Measurements from ENCODE around the gene VSIG8. TPM values are rescaled to one million over a fixed set of nuclear protein-coding genes. Genes with fewer than 3 reads are reported as not detected.
A peak's percentile ranks its signal among the peaks of the same experiment; 100 is the strongest.

Gene VSIG8
- total and polyA plus RNA-seq, 9 of the 15 experiments (the other 6 are each of a cell fraction or from before 2014, with no cell fraction given): not detected

DNA sequence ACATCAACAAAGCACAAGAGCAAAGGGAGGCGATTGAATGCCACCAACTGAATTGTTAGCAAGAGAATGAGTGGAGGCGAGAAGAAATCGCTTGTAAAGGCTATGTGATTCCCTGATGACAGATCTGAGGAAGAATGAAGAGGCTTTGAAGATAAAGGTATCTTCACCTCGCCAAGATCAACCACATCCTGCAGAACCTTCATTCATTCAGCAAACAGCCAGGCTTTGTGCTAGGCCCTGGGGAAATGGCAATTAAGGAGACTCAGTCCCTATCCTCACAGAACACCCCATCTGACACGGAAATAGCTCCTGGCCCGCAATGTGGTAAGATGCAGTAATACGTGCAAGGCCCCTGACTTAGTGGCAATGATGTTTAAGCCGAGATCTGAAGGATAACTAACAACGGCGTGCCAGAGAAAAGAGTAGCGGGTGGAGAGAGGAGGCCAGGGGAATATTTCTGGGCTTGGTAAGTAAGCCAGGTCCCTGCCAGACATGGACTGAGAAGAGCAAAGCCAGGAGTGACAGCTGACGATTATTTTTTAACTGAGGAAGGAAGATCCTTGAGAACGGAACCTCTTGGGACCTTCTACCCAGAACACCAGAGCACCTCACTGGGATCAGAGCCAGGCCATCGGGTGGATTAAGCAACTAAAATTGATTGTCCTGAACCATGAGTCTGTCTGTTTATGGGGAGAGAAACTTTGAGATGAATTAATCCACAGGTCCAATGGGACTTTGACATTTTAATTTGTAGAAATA lies 4.6 kb upstream of the VSIG8 start:
- Histone ChIP-seq H4K20me1 (replicated peaks; ENCODE audit: control insufficient read depth, insufficient read depth, low read length) (no peaks in the 10 kb centered on the region), H3K79me2 (ENCODE audit: control insufficient read depth, insufficient read depth, low read length) (no peaks in the 10 kb centered on the region), H3K9me1 (ENCODE audit: control insufficient read depth, insufficient read depth, low read length) (no peaks in the 10 kb centered on the region), H2AFZ (ENCODE audit: low read depth, low read length) (no peak overlapping the region), H3K9me3 (replicated peaks; ENCODE audit: control insufficient read depth, insufficient read depth, low read depth, low read length) (no peaks in the 10 kb centered on the region), H3K9ac (ENCODE audit: insufficient read depth in 1 of 2, low read depth in 2 of 2, low read length in 2 of 2) (no peak overlapping the region), H3K4me3 (no peak overlapping the region), H3K4me2 (ENCODE audit: insufficient read depth, low read length) (no peak overlapping the region), H3K4me1 (replicated peaks in 1 of 2; ENCODE audit: control insufficient read depth in 2 of 2, insufficient read depth in 2 of 2, low read length in 2 of 2) (peaks cover 13 to 15% of the 10 kb centered on the region in 2 experiments), H3K27me3 (ENCODE audit: control insufficient read depth in 2 of 2, insufficient read depth in 2 of 2, low read length in 2 of 2) (peaks cover 2 to 22% of the 10 kb centered on the region in 2 experiments; a peak in 3 of 5 replicates), H3K36me3 (ENCODE audit: control insufficient read depth, insufficient read depth, low read length) (no peaks in the 10 kb centered on the region), H3K27ac (ENCODE audit: extremely low read depth, low read depth, low read length) (no peak overlapping the region)
- ChIA-PET CTCF (ENCODE audit: low intra/inter-chr PET ratio) (no interaction called here), POLR2A (interaction anchor here (0.6 to 1.1 kb wide), 2 partner anchors 52 to 243 kb away, joined by 3 read pairs; no protein-coding TSS in a partner anchor)
- in situ Hi-C loops (cut with MboI) (no loop called here), intact Hi-C loops (cut with micrococcal nuclease) (no loop called here)
- no TSS peak for BruUV-seq (replicated peaks)
- DNase-seq (ENCODE audit: extremely low read depth in 1 of 4, low spot score in 3 of 4) (no peak), ATAC-seq (no peak), FAIRE-seq (no peak)
- TF ChIP-seq, protein P1, sequence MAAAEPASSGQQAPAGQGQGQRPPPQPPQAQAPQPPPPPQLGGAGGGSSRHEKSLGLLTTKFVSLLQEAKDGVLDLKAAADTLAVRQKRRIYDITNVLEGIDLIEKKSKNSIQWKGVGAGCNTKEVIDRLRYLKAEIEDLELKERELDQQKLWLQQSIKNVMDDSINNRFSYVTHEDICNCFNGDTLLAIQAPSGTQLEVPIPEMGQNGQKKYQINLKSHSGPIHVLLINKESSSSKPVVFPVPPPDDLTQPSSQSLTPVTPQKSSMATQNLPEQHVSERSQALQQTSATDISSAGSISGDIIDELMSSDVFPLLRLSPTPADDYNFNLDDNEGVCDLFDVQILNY (CRISPR knock-in tag; IDR thresholded peaks at IDR 0.05): no peak
- peak; percentile 60; the same call in 1 of the 2 replicates for TF ChIP-seq ZNF3 (CRISPR knock-in tag; IDR thresholded peaks at IDR 0.05)
- WGBS (ENCODE audit: insufficient coverage, low coverage, missing lambda C conversion rate): 31% methylated on average over 14 of the region's 14 CpGs

DNA sequence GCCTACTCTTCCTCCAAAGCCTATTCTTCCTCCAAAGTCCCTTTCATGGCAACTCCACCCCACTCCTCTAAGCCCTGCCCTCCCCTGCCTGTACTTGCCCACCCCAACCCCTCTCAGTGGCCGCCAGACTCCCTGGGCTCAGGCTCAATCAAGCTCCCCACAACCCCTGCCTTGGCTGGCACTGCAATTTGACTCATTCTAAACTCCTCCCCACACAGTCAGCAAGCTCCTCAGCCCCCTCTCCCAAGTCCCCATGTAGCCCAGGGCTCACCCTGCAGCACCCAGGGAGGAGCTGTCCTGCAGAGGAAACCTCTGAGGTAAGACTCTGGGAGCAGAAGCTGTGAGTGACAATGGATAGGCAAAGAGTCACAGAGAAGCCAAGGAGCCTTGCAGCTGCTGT lies 3.6 kb upstream of the VSIG8 start:
- DNase-seq (ENCODE audit: extremely low read depth in 1 of 4, low spot score in 3 of 4) (no peak), FAIRE-seq (no peak), ATAC-seq (no peak)
- no TSS peak for BruUV-seq (replicated peaks)
- Histone ChIP-seq H3K9me1 (ENCODE audit: control insufficient read depth, insufficient read depth, low read length) (no peaks in the 10 kb centered on the region), H3K36me3 (ENCODE audit: control insufficient read depth, insufficient read depth, low read length) (no peaks in the 10 kb centered on the region), H3K27ac (ENCODE audit: extremely low read depth, low read depth, low read length) (no peak overlapping the region), H3K9ac (ENCODE audit: insufficient read depth in 1 of 2, low read depth in 2 of 2, low read length in 2 of 2) (no peak overlapping the region), H3K4me2 (ENCODE audit: insufficient read depth, low read length) (no peak overlapping the region), H3K4me3 (no peak overlapping the region), H4K20me1 (replicated peaks; ENCODE audit: control insufficient read depth, insufficient read depth, low read length) (no peaks in the 10 kb centered on the region), H2AFZ (ENCODE audit: low read depth, low read length) (no peak overlapping the region), H3K27me3 (ENCODE audit: control insufficient read depth in 2 of 2, insufficient read depth in 2 of 2, low read length in 2 of 2) (peaks cover 2 to 24% of the 10 kb centered on the region in 2 experiments; a peak in 4 of 5 replicates), H3K9me3 (replicated peaks; ENCODE audit: control insufficient read depth, insufficient read depth, low read depth, low read length) (no peaks in the 10 kb centered on the region), H3K79me2 (ENCODE audit: control insufficient read depth, insufficient read depth, low read length) (no peaks in the 10 kb centered on the region), H3K4me1 (replicated peaks in 1 of 2; ENCODE audit: control insufficient read depth in 2 of 2, insufficient read depth in 2 of 2, low read length in 2 of 2) (peaks cover 13 to 15% of the 10 kb centered on the region in 2 experiments)
- POLR2A ChIA-PET: interaction anchor here (1.1 kb wide), 1 partner anchor 51 kb away, joined by 3 read pairs; no protein-coding TSS in a partner anchor
- intact Hi-C loops (cut with micrococcal nuclease): no loop called here
- in situ Hi-C loops (cut with MboI): no loop called here
- CTCF ChIA-PET (ENCODE audit: low intra/inter-chr PET ratio): no interaction called here
- no CpG with 5 or more reads among the region's 1 CpG for WGBS (ENCODE audit: insufficient coverage, low coverage, missing lambda C conversion rate)
- no peak for TF ChIP-seq CAMTA2 (CRISPR knock-in tag; conservative IDR thresholded peaks at IDR 0.05)
- TF ChIP-seq, protein P2, sequence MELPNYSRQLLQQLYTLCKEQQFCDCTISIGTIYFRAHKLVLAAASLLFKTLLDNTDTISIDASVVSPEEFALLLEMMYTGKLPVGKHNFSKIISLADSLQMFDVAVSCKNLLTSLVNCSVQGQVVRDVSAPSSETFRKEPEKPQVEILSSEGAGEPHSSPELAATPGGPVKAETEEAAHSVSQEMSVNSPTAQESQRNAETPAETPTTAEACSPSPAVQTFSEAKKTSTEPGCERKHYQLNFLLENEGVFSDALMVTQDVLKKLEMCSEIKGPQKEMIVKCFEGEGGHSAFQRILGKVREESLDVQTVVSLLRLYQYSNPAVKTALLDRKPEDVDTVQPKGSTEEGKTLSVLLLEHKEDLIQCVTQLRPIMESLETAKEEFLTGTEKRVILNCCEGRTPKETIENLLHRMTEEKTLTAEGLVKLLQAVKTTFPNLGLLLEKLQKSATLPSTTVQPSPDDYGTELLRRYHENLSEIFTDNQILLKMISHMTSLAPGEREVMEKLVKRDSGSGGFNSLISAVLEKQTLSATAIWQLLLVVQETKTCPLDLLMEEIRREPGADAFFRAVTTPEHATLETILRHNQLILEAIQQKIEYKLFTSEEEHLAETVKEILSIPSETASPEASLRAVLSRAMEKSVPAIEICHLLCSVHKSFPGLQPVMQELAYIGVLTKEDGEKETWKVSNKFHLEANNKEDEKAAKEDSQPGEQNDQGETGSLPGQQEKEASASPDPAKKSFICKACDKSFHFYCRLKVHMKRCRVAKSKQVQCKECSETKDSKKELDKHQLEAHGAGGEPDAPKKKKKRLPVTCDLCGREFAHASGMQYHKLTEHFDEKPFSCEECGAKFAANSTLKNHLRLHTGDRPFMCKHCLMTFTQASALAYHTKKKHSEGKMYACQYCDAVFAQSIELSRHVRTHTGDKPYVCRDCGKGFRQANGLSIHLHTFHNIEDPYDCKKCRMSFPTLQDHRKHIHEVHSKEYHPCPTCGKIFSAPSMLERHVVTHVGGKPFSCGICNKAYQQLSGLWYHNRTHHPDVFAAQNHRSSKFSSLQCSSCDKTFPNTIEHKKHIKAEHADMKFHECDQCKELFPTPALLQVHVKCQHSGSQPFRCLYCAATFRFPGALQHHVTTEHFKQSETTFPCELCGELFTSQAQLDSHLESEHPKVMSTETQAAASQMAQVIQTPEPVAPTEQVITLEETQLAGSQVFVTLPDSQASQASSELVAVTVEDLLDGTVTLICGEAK (IDR thresholded peaks at IDR 0.05): no peak
- TF ChIP-seq, protein P2 (CRISPR knock-in tag; IDR thresholded peaks at IDR 0.05): no peak

Data from K562 (cell line).